Upper lobe of right lung (tissue), 1 donor: ENCODE data around the gene CALML5. TPM values are rescaled to one million over a fixed set of nuclear protein-coding genes. Genes with fewer than 3 reads are reported as not detected.

Source experiments
- ATAC-seq: fragments of 200-7000 bp; cut with Tn5 transposase; one replicate; pipeline ENCODE4 v1.9.1; 2020; ENCODE audit warnings: mild to moderate bottlenecking, moderate library complexity
- DNase-seq: peaks from one replicate; pipeline ENCODE4 v3.0.0-alpha.2; 2020
- H3K27ac ChIP-seq: fragments of 200-600 bp; one replicate; pipeline ENCODE4 v1.8.0; 2022
- H3K27me3 ChIP-seq: fragments of 200-600 bp; one replicate; pipeline ENCODE4 v1.8.0; 2022; ENCODE audit warnings: mild to moderate bottlenecking
- H3K36me3 ChIP-seq: fragments of 200-600 bp; one replicate; pipeline ENCODE4 v1.8.0; 2022
- H3K4me1 ChIP-seq: fragments of 200-600 bp; one replicate; pipeline ENCODE4 v1.8.0; 2022
- H3K4me3 ChIP-seq: fragments of 200-600 bp; one replicate; pipeline ENCODE4 v1.8.0; 2022; ENCODE audit warnings: mild to moderate bottlenecking
- H3K9me3 ChIP-seq: fragments of 200-600 bp; one replicate; pipeline ENCODE4 v1.8.0; 2022
- intact Hi-C: fragments of 100-400 bp; cut with DNase I; formaldehyde crosslinking; loops from one replicate; pipeline ENCODE4 v1.11.0; 2022
- total RNA-seq: library from RNA; stranded (reverse); fragmentation: NEBNext Ultra II Directional; extraction: Animal tissue kit (Norgen Biotek cat#: 25700); gene quantifications from one replicate; pipeline ENCODE4 v1.2.1, GENCODE V29; 2021
- TF ChIP-seq, protein P1 (sequence below): fragments of 200-600 bp; IDR thresholded peaks from one replicate; pipeline ENCODE4 v1.8.0; 2022; ENCODE audit warnings: antibody characterized with exemption
- donor health status: DM: no; HTN: yes; CAD: no; lungs with severe emphysema.

The CALML5 gene
- total RNA-seq, 1 donor from 2014 or later: not detected

DNA sequence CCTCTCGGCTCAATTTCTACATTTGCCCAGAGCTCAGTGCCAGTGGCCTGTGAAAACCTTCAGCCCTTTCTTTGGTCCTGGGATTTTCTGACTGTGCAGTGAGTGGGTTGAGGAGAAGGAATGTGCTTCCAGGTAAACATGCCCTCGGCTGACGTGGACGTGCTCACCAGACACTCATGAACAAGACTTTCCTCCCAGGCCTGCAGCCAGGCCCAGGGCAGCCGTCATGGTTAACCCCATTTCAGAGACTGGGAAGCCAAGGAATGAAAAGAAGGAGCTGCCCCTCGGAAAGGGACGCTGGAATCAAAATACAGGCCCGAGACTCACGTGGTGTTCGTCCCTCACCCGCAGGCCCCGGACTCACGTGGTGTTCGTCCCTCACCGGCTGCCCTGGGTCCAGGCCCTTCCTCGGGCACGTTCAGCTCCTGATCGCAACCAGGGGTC, 8.8 kb upstream of the CALML5 start:
- no peak overlapping the region for H3K27ac ChIP-seq

DNA sequence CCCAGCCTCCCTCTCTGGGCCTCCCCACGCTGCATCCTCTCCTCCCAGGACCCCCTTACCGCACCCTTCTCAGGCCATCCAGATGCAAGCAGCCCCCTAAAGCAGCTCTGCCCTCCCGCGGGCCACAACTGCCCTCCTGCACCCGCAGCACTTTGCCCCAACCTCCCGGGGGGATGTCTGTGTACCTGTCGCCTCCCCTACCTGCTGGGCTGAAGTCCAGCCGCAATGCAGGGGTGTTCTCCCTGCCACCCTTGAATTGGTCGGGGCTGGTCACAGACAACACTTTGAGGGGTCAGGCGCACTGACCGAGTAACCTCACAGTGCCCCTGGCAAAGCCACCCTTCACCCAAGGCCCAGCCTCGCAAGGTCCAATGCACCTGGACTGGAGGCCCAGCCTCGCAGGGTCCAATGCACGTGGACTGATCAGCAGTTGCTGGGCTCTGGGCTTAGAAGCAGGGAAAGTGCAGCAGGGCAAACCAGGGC, 8.3 kb upstream of the CALML5 start:
- no peaks in the 10 kb centered on the region for H3K27me3 ChIP-seq
- TF ChIP-seq, protein P1, sequence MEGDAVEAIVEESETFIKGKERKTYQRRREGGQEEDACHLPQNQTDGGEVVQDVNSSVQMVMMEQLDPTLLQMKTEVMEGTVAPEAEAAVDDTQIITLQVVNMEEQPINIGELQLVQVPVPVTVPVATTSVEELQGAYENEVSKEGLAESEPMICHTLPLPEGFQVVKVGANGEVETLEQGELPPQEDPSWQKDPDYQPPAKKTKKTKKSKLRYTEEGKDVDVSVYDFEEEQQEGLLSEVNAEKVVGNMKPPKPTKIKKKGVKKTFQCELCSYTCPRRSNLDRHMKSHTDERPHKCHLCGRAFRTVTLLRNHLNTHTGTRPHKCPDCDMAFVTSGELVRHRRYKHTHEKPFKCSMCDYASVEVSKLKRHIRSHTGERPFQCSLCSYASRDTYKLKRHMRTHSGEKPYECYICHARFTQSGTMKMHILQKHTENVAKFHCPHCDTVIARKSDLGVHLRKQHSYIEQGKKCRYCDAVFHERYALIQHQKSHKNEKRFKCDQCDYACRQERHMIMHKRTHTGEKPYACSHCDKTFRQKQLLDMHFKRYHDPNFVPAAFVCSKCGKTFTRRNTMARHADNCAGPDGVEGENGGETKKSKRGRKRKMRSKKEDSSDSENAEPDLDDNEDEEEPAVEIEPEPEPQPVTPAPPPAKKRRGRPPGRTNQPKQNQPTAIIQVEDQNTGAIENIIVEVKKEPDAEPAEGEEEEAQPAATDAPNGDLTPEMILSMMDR: no peak
- no peaks in the 10 kb centered on the region for H3K9me3 ChIP-seq
- peaks cover 6% of the 10 kb centered on the region for H3K4me1 ChIP-seq
- ATAC-seq (no peak), DNase-seq (peak; percentile 55)
- no peaks in the 10 kb centered on the region for H3K36me3 ChIP-seq
- no peak overlapping the region for H3K27ac ChIP-seq
- intact Hi-C loops: no loop called here
- no peak overlapping the region for H3K4me3 ChIP-seq

More for the DNA sequence above, 8.8 kb upstream of the CALML5 start:
- TF ChIP-seq, protein P1: no peak
- DNase-seq (peak; percentile 66), ATAC-seq (peak; percentile 36)
- intact Hi-C loops: no loop called here
- Histone ChIP-seq H3K4me3 (no peak overlapping the region), H3K9me3 (no peaks in the 10 kb centered on the region), H3K27me3 (no peaks in the 10 kb centered on the region), H3K4me1 (peaks cover 1% of the 10 kb centered on the region), H3K36me3 (no peaks in the 10 kb centered on the region)

DNA sequence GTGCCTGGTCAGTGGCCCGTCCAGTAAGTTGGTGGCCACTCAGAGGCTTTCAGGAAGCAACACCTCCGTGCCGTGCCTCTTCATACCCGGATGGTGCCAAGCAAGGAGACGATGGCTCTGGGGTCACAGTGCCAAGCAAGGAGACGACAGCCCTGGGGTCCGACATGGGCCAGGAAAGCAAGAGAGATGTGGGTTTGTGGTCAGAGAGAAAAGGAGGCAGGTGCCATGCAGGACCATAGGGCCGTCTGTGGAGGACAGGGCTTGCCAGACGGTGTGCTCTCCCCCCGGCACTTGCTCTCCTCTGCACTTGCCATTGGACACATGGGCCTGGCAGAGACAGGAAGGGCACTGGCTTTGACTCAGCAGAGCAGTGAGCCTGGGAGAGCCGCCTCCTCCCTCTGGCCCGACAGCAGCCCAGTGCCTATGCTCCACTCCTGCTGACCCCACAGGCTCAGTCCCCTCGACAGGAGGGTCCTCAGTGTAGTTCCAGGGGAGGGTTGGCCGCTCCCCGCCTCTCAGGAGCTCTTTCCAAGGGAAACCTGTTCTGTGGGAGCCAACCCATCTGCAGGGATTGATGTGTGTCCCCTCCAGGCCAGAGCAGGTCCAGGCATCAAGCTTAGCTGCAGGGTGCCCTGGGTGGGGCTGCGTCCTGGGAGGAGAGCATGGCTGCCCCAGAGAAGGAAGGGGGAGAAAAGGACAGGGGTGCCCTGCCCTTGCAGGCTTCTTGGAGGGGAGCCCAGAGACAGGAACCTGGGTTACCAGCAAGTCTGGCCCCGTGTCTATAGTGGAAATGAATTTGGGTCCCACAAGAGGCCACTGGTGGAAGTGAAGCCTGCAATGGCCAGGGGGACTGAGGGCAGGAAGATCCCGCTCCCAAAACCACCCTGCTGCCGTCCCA, 7.6 kb upstream of the CALML5 start:
- ATAC-seq (no peak), DNase-seq (peak; percentile 59)
- H3K27ac ChIP-seq: no peak overlapping the region
- H3K27me3 ChIP-seq: no peaks in the 10 kb centered on the region
- H3K9me3 ChIP-seq: no peaks in the 10 kb centered on the region
- no peaks in the 10 kb centered on the region for H3K36me3 ChIP-seq
- intact Hi-C loops: no loop called here
- no peak overlapping the region for H3K4me3 ChIP-seq
- TF ChIP-seq, protein P1: no peak
- H3K4me1 ChIP-seq: peaks cover 7% of the 10 kb centered on the region

DNA sequence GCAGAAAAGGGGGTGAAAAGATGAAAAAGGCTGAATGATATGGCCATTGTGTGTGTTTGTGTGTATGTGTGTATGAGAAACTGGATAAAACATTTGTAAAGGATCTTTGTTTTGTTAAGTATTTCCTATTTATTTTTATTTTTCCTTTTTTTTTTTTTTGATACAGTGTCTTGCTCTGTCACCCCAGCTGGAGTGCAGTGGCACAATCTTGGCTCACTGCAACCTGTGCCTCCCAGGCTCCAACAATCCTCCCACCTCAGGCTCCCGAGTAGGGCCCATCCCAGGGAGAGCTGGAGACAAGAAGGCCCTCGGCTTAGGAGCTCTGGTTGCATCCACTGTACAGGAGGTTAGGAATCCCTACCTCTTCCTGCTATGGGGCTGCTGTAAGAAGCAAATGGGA, 6.9 kb upstream of the CALML5 start:
- no peaks in the 10 kb centered on the region for H3K36me3 ChIP-seq
- intact Hi-C loops: no loop called here
- H3K9me3 ChIP-seq: no peaks in the 10 kb centered on the region
- ATAC-seq (no peak), DNase-seq (no peak)
- no peaks in the 10 kb centered on the region for H3K27me3 ChIP-seq
- TF ChIP-seq, protein P1: no peak
- H3K4me3 ChIP-seq: no peak overlapping the region
- no peak overlapping the region for H3K27ac ChIP-seq
- peaks cover 7% of the 10 kb centered on the region for H3K4me1 ChIP-seq

DNA sequence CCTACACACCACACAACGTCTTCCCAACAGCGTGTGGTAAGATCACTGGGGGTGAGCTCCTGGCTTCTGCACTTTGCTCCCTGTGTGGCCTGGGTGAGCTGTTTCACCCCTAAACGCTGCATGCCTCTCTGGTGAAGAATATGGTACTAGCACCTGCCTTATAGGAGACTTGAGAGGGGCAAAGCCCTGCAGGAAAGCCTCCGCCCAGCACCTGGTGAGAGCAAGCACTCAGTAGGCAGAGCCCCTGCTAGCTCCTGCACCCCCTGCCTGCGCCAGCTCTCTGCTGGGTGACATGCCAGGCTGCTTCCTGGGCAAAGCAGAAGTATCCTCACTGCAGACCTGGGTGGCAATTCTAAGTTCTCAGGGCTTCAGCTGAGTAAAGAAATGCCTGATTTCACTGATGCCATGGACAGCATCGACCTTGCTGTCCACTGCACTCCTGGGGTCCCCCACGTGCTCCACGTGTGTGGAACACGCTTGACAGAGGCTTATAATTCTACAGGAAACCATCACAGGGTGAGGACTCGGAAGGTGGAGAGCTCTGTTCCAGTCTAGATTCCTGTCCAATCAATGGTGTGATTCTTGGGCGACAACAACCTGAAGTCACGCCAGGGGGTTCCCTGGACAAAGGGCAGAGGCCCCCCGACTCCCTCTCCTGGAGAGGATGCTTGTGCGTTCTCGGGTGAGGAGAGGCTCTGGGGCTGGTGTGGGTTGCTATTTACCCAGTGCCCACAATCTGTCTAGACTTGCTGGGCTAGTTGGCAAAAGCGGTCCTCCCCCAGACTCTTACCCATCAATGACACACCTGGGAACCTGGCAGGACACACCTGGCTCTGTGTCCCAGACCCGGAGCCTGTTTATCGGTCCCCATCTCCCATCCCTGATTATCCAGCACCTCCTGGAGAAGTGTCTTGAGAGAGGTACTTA, 5.0 kb upstream of the CALML5 start:
- no peaks in the 10 kb centered on the region for H3K9me3 ChIP-seq
- H3K27ac ChIP-seq: no peak overlapping the region
- TF ChIP-seq, protein P1: no peak
- H3K4me1 ChIP-seq: peaks cover 7% of the 10 kb centered on the region
- no peak overlapping the region for H3K4me3 ChIP-seq
- ATAC-seq: no peak
- no peaks in the 10 kb centered on the region for H3K27me3 ChIP-seq
- intact Hi-C loops: no loop called here
- DNase-seq: peak; percentile 61
- no peaks in the 10 kb centered on the region for H3K36me3 ChIP-seq
